Measurements from ENCODE around the gene ZIC4. TPM values are rescaled to one million over a fixed set of nuclear protein-coding genes. Genes with fewer than 3 reads are reported as not detected.

The ZIC4 gene
- total and polyA plus RNA-seq, 9 of the 15 experiments (the other 6 are each of a cell fraction or from before 2014, with no cell fraction given), result not detected

GRCh38 chr3:147404800-147405230, 1.5 kb downstream of the ZIC4 start (continued):
- no peak for TF ChIP-seq ARHGAP35 (IDR thresholded peaks at IDR 0.05; ENCODE audit: partially characterized antibody)
- TF ChIP-seq ZZZ3 (IDR thresholded peaks at IDR 0.05), result no peak
- no peak for TF ChIP-seq MAFF (IDR thresholded peaks at IDR 0.05; ENCODE audit: low read length)
- no peak for TF ChIP-seq ZNF175 (CRISPR knock-in tag; IDR thresholded peaks at IDR 0.05; ENCODE audit: low read depth)

GRCh38 chr3:147404000-147404799, 2.1 kb downstream of the ZIC4 start:
- ChIA-PET POLR2A (interaction anchor here (0.5 kb wide), 1 partner anchor 1432 kb away, joined by 4 read pairs; no protein-coding TSS in a partner anchor), CTCF (ENCODE audit: low intra/inter-chr PET ratio) (no interaction called here)
- Histone ChIP-seq H2AFZ (ENCODE audit: low read depth, low read length) (no peak overlapping the region), H3K9ac (ENCODE audit: insufficient read depth in 1 of 2, low read depth in 2 of 2, low read length in 2 of 2) (no peak overlapping the region), H3K9me3 (replicated peaks; ENCODE audit: control insufficient read depth, insufficient read depth, low read depth, low read length) (no peaks in the 10 kb centered on the region), H3K4me3 (no peak overlapping the region), H3K4me2 (ENCODE audit: insufficient read depth, low read length) (no peak overlapping the region), H4K20me1 (replicated peaks; ENCODE audit: control insufficient read depth, insufficient read depth, low read length) (no peaks in the 10 kb centered on the region), H3K9me1 (ENCODE audit: control insufficient read depth, insufficient read depth, low read length) (no peaks in the 10 kb centered on the region), H3K27me3 (ENCODE audit: control insufficient read depth in 2 of 2, insufficient read depth in 2 of 2, low read length in 2 of 2) (peaks cover 3 to 29% of the 10 kb centered on the region in 2 experiments; a peak in 3 of 5 replicates), H3K36me3 (ENCODE audit: control insufficient read depth, insufficient read depth, low read length) (no peaks in the 10 kb centered on the region), H3K4me1 (replicated peaks in 1 of 2; ENCODE audit: control insufficient read depth in 2 of 2, insufficient read depth in 2 of 2, low read length in 2 of 2) (no peaks in the 10 kb centered on the region), H3K27ac (ENCODE audit: extremely low read depth, low read depth, low read length) (no peak overlapping the region), H3K79me2 (ENCODE audit: control insufficient read depth, insufficient read depth, low read length) (no peaks in the 10 kb centered on the region)
- WGBS (ENCODE audit: insufficient coverage, low coverage, missing lambda C conversion rate), result 0% methylated on average over 9 of the region's 11 CpGs
- FAIRE-seq (no peak), ATAC-seq (no peak), DNase-seq (ENCODE audit: extremely low read depth in 1 of 4, low spot score in 3 of 4) (no peak)
- in situ Hi-C loops (cut with MboI), result no loop called here
- TF ChIP-seq HMGN3 (IDR thresholded peaks at IDR 0.05; ENCODE audit: borderline replicate concordance, extremely low read depth, insufficient read length, low read depth, low read length), result no peak
- TF ChIP-seq GATAD2B (IDR thresholded peaks at IDR 0.05; ENCODE audit: borderline replicate concordance), result no peak
- TF ChIP-seq TFAM (CRISPR knock-in tag; conservative IDR thresholded peaks at IDR 0.05), result no peak
- TF ChIP-seq TOE1 (IDR thresholded peaks at IDR 0.05; ENCODE audit: borderline replicate concordance), result no peak
- no peak for TF ChIP-seq TOE1 (CRISPR knock-in tag; IDR thresholded peaks at IDR 0.05; ENCODE audit: borderline replicate concordance, low read depth)
- no peak for TF ChIP-seq ZNF175 (CRISPR knock-in tag; IDR thresholded peaks at IDR 0.05; ENCODE audit: low read depth)
- no peak for TF ChIP-seq MXI1 (IDR thresholded peaks at IDR 0.05; ENCODE audit: low read depth, low read length)
- no peak for TF ChIP-seq RBBP5 (IDR thresholded peaks at IDR 0.05; ENCODE audit: borderline replicate concordance, insufficient read depth, low read length, poor library complexity, severe bottlenecking)
- TF ChIP-seq POLR2AphosphoS5 (IDR thresholded peaks at IDR 0.05; ENCODE audit: control insufficient read depth, insufficient read depth, low read depth, low read length), result no peak
- no peak for TF ChIP-seq POLR3G (IDR thresholded peaks at IDR 0.05; ENCODE audit: extremely low read depth, insufficient read length, insufficient replicate concordance)
- no peak for TF ChIP-seq ZNF253 (CRISPR knock-in tag; conservative IDR thresholded peaks at IDR 0.05)
- TF ChIP-seq HMG20A (CRISPR knock-in tag; conservative IDR thresholded peaks at IDR 0.05), result no peak
- TF ChIP-seq HNRNPH1 (optimal IDR thresholded peaks at IDR 0.05; ENCODE audit: low read depth, low read length), result no peak
- TF ChIP-seq MTA1 (IDR thresholded peaks at IDR 0.05; ENCODE audit: borderline replicate concordance), result no peak
- intact Hi-C loops (cut with micrococcal nuclease), result no loop called here
- BruUV-seq (replicated peaks), result no TSS peak

Measured in K562 (cell line).